Thoracic aorta (tissue), 2 donors: ENCODE data around the gene ABCC1. TPM values are rescaled to one million over a fixed set of nuclear protein-coding genes. Genes with fewer than 3 reads are reported as not detected.

Experiments
- ATAC-seq: fragments of 150-250 bp; one replicate; pipeline ENCODE4 v1.8.0; 2017; ENCODE audit warnings: low read depth; ENCODE audit not compliant: insufficient number of reproducible peaks, low FRiP score
- DNase-seq: peaks from one replicate; pipeline ENCODE4 v3.0.0-alpha.2; 2020; ENCODE audit warnings: low spot score
- H3K27ac ChIP-seq, 2 donors: fragments of 200-600 bp; sonication (generic); 1 replicate in 1 of 2; 2 replicates in 1 of 2; pipeline ENCODE4 v1.5.1; 2016; ENCODE audit warnings: mild to moderate bottlenecking in 2 of 2, moderate library complexity in 2 of 2
- H3K27me3 ChIP-seq: fragments of 200-600 bp; sonication (generic); replicated peaks from 2 replicates; pipeline ENCODE4 v1.6.0; 2016; ENCODE audit warnings: mild to moderate bottlenecking; ENCODE audit not compliant: insufficient read depth
- H3K36me3 ChIP-seq: fragments of 200-600 bp; sonication (generic); one replicate; pipeline ENCODE4 v1.5.1; 2016
- H3K4me1 ChIP-seq, 2 donors: fragments of 200-600 bp; sonication (generic); 1 replicate in 1 of 2; 2 replicates in 1 of 2; pipeline versions ENCODE4 v1.5.1 to v1.6.0; 2016; ENCODE audit warnings: low read depth in 2 of 2, mild to moderate bottlenecking in 1 of 2; ENCODE audit not compliant: control insufficient read depth in 1 of 2
- H3K4me3 ChIP-seq: fragments of 200-600 bp; sonication (generic); 2 replicates; pipeline ENCODE4 v1.5.1; 2016; ENCODE audit warnings: mild to moderate bottlenecking
- H3K9me3 ChIP-seq: fragments of 200-600 bp; sonication (generic); 2 replicates; pipeline ENCODE4 v1.5.1; 2016
- total RNA-seq, 2 donors: library from RNA; depleted of rRNA; stranded (reverse); fragments of >200 nt; gene quantifications; one replicate each; pipeline versions ENCODE4 v1.1.0 to v1.2.3, GENCODE V29; 2016
- TF ChIP-seq, protein P1 (sequence below): fragments of 200-600 bp; sonication (generic); IDR thresholded peaks from one replicate; pipeline ENCODE4 v1.5.1; 2019; ENCODE audit warnings: antibody characterized with exemption

The ABCC1 gene
- total RNA-seq, 2 donors from 2014 or later: 89.2 to 94.9 TPM

DNA sequence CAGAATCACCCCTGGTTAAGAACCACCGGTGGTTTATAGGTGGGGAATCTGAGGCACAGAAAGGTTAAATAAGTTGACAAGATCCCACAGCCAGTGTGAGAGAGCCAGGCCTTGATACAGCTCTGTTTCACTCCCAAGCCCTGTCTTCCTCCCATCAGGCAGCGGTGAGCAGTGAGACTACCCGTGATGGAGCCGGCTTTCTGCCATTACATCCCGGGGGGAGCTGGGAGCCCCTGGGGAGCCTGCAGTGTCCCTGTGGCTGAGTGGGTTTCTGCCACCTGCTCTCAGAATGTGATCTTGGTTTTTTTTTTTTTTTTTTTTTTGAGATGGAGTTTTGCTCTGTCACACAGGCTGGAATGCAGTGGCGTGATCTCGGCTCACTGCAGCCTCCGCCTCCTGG, 66.4 kb downstream of the ABCC1 start:
- Histone ChIP-seq H3K27me3 (no peaks in the 10 kb centered on the region), H3K9me3 (no peaks in the 10 kb centered on the region), H3K4me1 (peaks cover 24 to 75% of the 10 kb centered on the region in 2 donors), H3K36me3 (peaks cover 21% of the 10 kb centered on the region), H3K27ac (peak overlapping the region in 1 of 2 donors; percentile 65), H3K4me3 (no peak overlapping the region)
- ATAC-seq (no peak), DNase-seq (no peak)
- TF ChIP-seq, protein P1, sequence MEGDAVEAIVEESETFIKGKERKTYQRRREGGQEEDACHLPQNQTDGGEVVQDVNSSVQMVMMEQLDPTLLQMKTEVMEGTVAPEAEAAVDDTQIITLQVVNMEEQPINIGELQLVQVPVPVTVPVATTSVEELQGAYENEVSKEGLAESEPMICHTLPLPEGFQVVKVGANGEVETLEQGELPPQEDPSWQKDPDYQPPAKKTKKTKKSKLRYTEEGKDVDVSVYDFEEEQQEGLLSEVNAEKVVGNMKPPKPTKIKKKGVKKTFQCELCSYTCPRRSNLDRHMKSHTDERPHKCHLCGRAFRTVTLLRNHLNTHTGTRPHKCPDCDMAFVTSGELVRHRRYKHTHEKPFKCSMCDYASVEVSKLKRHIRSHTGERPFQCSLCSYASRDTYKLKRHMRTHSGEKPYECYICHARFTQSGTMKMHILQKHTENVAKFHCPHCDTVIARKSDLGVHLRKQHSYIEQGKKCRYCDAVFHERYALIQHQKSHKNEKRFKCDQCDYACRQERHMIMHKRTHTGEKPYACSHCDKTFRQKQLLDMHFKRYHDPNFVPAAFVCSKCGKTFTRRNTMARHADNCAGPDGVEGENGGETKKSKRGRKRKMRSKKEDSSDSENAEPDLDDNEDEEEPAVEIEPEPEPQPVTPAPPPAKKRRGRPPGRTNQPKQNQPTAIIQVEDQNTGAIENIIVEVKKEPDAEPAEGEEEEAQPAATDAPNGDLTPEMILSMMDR: no peak

DNA sequence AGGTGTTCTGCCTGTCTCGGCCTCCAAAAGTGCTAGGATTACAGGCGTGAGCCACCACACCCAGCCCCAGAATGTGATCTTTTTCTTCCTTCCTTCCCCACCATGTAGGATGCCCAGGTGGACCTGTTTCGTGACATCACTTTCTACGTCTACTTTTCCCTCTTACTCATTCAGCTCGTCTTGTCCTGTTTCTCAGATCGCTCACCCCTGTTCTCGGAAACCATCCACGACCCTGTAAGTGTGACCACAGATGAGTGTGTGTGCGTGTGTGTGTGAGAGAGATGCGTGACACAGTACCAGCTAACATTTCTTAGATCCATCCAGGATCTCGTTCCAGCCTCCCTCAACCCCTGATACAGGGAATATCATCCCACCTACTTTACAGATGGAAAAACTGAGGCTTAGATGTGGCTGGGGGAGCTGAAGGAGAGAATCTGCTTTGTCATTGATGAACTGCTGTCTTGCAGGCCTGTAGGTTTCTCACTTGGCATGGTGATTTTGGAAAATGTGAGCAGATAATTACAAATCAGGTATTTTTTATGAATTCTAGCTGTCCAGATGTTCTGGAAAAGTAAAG, 67.1 kb downstream of the ABCC1 start:
- Histone ChIP-seq H3K4me3 (no peak overlapping the region), H3K27me3 (no peaks in the 10 kb centered on the region), H3K9me3 (no peaks in the 10 kb centered on the region), H3K27ac (peak overlapping the region in 1 of 2 donors; percentile 12), H3K4me1 (peaks cover 28 to 82% of the 10 kb centered on the region in 2 donors), H3K36me3 (peaks cover 22% of the 10 kb centered on the region)
- ATAC-seq (no peak), DNase-seq (no peak)
- TF ChIP-seq, protein P1: no peak

DNA sequence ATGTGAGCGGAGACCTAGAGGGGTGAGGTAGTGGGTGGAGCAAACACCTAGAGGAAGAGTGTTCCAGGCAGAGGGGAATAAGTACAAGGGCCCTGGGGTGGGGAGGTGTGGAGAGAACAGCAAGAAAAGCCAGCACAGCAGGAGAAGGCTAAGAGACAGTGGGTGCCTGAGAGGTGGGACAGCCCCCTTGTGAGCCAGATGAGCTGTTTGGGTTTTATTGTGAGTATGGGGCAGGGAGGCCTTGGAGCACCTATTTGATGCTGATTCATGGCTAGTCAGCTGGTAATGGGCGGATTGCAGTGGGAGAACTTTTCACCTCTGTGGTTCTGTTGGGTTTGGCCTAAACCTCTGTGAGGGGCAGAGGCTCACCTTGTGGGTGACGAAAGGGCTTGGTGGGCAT, 68.4 kb downstream of the ABCC1 start:
- H3K4me3 ChIP-seq: no peak overlapping the region
- peaks cover 38 to 95% of the 10 kb centered on the region in 2 donors for H3K4me1 ChIP-seq
- ATAC-seq (no peak), DNase-seq (no peak)
- H3K27me3 ChIP-seq: no peaks in the 10 kb centered on the region
- no peak overlapping the region for H3K27ac ChIP-seq
- H3K36me3 ChIP-seq: peaks cover 17% of the 10 kb centered on the region
- TF ChIP-seq, protein P1: no peak
- no peaks in the 10 kb centered on the region for H3K9me3 ChIP-seq

DNA sequence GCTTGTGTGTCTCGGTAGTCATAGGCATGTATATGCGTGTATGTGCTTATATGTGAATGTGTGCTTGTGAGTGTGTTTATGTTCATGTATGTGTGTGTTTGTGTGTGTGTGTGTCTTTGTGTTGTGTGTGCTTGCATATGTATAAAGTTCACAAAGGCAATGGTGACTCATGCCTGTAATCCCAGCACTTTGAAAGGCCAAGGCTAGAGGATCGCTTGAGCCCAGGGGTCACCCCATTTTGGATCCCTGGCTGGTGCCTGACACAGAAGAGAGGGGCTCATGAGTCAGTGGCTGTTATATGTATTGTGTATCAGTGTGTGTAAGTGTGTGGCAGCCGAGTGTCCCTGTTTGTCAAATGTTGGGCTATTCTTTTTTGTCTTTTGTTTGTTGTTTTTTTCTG, 69.3 kb downstream of the ABCC1 start:
- H3K36me3 ChIP-seq: peaks cover 17% of the 10 kb centered on the region
- no peak for DNase-seq
- no peak for ATAC-seq

DNA sequence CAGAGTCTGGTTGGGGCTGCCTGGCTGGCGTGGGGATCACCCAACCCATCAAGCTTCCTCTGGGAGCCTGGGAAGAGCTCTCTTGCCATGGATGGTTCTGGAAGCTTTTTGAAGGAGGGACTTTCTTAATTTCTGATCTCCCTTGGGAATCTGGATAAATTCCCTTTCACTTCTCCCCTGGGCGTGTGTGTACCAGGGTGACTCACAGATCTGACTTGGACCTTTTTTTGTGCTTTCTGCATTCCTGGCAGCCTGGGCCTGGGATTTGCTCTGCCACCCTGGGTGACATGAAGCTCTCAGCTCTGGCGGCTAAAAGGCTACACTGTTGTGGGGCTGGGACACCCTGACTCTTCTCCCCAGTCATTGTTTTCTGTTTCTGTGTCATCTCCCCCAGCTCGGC, 70.1 kb downstream of the ABCC1 start:
- Histone ChIP-seq H3K9me3 (no peaks in the 10 kb centered on the region), H3K27me3 (no peaks in the 10 kb centered on the region), H3K27ac (peak overlapping the region in 1 of 2 donors; percentile 65), H3K36me3 (peaks cover 17% of the 10 kb centered on the region), H3K4me1 (peaks cover 38 to 100% of the 10 kb centered on the region in 2 donors), H3K4me3 (no peak overlapping the region)
- DNase-seq: peak; percentile 41
- ATAC-seq: no peak
- TF ChIP-seq, protein P1: no peak

More for the DNA sequence above, 69.3 kb downstream of the ABCC1 start:
- H3K4me1 ChIP-seq: peaks cover 41 to 100% of the 10 kb centered on the region in 2 donors
- H3K27me3 ChIP-seq: no peaks in the 10 kb centered on the region
- TF ChIP-seq, protein P1: no peak
- peak overlapping the region in 1 of 2 donors; percentile 65 for H3K27ac ChIP-seq
- no peaks in the 10 kb centered on the region for H3K9me3 ChIP-seq
- no peak overlapping the region for H3K4me3 ChIP-seq
